Epidermal melanocyte (primary cell): Measurements from ENCODE around the gene SPAG8.

Experiments
- DNase-seq: peaks from one replicate; pipeline ENCODE4 v3.0.0; 2011; ENCODE audit warnings: low spot score; ENCODE audit not compliant: insufficient read length

SPAG8 gene

DNA sequence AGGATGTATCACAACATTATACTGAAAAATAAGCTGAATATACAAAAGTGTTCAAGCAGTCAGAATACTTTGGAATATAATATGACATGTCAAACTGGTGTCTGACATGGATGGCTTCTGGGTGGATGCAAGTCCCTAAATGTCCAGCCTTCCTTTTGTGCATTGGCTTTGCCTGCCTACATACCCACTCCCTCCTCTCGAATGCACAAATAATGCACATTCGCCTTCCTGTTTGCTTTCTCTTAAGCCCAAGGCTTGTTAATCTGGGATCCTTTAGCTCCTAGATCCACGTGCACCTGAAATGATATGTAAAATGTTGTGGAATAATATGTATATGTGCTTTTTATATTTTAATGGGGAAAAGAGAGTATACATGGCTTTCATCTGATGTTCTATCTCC, 33.6 kb downstream of the SPAG8 start:
- no peak for DNase-seq

DNA sequence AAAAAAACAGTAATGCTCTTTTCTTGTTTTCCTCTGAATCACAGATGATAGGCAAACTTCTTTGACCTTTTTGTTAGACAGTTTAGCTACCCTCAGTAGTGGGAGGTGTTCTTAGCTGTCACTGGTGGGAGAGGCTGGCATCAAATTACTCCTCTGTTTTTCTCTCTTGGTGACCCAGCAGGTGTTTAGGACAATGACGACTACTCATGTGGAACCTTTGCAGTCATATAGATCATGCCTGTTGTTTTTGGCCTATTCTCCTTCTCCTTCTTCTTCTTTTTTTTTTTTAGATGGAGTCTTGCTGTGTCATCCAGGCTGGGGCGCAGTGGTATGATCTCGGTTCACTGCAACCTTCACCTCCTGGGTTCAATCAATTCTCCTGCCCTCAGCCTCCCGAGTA, 36.0 kb downstream of the SPAG8 start:
- DNase-seq: no peak

DNA sequence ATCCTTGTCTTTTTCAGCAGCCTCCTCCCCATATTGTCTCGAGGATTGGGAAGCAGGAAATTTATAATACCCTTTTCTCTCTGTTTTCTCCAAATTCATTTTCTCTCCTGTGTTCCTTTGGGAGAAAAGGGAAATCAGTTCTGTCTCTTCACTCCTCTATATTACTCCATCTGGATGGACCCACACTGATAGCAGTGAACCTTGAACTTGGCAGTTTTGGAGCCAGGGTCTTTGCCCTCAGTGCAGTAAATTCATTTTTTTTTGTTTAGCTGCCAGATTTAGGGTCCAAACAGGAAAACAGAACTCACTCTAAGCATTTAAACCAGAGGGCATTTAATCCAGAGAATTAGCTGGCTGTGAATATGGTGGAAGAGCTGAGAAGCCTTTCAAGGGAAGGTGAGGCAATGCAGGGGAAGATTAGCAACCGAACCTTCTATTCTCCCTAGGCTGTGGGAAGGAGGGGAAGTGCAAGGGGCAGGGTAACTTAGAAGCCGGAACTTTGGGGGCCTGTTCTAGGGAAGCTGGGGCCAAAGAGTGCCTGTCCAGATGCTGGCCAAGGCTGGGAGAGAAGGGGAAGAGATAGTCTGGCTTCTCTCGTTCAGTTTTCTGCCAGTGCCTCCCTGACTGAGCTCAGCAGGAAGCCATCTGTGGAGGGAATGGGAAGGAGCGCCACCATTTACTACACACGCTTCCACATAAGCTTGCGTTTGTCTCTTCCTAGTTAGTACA, 37.0 kb downstream of the SPAG8 start:
- DNase-seq: no peak

DNA sequence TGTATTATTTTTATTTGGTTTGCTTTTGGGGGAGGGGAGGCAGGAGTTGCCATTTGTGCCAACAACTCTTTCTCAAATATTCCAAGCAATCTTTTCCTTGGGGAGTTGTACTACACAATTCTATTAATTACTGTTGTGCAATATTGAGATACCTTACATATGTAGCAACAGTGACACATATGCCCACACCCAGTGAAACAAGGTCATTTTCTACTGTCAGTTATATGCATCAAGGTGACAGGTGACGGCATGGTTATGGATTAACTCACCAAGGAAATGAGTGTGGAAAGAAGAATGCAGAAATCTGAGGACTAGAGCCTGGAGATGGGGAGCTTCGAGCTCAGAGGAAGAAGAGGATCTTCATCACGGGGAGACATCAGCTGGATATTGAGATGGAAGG, 40.1 kb downstream of the SPAG8 start:
- DNase-seq: no peak

DNA sequence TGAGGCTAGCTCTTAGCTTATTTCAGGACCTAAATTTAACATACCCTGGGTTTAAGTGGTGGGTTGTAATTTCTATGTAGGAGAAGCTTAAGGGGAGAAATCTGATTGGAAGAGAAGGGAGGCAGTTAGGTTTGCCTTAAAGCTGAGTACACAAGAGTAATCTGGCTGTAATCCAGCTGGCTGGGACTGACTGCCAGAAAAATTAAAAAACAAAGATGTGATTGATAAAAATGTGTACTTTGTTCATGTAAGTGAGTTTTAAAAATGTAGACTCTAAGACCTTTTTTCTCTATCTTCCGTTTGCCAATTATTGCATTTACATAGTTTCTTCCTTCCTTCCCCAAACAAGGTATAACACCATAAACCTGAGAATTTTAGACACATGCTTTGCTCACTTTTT, 40.5 kb downstream of the SPAG8 start:
- peak; percentile 35 for DNase-seq

DNA sequence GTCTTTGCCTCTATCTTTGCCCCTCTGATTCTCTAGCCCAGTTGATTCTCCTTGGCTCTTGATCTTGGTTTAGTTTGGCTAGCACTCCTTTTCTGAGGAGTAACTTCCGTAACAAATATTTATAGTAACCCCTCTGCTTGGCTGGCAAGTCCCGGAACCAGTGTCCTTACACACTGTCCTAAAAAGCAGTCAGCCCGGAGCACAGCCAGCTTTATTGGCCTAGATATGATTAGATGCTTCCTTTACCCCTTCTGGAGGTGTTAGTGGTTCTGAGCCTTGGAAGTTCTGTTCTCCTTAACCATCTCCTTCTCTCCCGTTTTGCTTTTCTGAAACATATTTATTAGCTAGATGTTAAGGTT, 41.0 kb downstream of the SPAG8 start:
- no peak for DNase-seq

DNA sequence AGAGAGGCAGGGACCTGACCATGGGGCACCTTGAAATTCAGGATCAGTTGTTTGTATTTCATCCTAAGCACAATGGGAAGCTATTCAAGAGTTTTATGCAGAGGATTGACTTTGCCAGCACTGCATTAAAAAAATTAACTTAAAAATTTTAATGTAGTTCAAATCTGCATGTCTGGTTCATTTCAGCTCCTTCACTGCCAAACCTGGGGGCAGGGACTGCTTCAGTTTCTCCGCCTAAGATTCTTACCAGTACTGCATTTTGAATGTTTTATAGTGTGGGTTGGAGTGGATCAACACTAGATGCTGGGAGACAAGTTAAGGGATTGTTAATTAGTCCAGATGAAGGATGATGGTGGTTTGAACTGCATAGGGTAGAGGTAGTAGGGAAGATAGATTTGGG, 42.3 kb downstream of the SPAG8 start:
- DNase-seq: no peak

DNA sequence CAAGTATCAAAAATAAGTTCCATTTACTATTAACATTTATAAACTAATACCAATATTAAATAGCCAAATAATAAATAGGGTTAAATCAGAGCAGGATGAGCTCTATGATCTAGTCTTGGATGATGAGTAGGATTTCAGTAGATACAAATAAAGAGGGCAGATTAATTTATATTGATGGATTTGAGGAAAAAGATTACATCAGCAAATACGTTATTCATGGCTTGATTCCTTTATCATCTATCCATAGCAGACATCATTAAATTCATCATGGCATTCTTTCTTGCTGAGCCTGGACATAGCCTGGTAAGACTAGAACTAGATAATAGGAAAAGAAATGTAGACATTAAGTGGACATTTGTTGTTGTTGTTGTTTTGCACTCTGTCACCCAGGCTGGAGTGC, 44.6 kb downstream of the SPAG8 start:
- no peak for DNase-seq

DNA sequence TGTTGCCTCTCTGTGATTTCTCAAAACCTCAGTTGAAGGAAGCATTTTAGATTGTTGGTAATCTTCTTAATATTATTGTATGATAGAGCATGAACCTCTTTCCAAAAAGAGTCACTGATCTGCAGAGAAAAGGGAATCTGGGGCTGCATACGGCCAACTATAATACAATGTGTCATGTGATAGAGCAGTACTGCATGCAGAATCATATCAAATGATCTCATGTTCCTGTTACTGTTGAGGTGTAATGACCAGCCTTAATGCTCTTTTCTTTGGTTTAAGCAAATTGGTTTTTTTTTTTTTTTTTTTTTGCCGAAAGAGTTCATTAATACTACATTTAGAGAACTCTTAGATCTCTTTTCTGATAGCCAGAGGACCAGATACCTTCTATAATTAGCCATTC, 45.1 kb downstream of the SPAG8 start:
- no peak for DNase-seq

DNA sequence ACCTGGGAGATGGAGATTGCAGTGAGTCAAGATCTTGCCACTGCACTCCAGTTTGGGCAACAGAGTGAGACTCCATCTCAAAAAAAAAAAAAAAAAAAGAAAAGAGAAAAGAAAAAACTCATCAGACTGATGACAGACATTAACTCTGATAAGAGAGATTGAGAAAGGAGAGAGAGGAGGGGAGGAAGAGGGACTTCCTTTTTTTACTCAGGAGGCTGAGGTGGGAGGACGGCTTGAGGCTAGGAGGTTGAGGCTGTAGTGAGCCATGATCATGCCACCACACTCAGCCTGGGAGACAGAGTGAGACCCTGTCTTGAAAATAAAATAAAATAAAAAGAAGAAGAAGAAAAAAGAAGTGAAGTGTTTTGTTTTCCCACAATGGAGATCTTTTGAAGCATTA, 48.3 kb downstream of the SPAG8 start:
- no peak for DNase-seq

DNA sequence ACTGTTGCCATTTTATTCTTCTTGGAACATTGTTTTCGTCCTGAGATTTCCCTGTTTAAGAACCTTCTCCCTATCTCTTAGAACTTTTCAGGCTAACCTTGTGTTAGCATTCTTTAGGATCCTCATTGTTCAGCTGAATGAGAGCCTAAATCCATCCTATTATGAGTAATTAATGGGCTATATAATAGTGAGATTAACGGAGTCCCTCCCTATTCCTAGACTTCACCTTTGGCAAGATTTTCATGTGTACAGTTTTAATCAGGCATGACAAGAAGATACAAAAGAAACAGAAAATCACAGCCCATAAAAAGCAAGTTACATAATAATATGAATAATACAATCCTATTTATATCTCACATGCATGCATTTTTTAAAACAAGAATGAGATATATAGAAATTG, 48.9 kb downstream of the SPAG8 start:
- DNase-seq: no peak

DNA sequence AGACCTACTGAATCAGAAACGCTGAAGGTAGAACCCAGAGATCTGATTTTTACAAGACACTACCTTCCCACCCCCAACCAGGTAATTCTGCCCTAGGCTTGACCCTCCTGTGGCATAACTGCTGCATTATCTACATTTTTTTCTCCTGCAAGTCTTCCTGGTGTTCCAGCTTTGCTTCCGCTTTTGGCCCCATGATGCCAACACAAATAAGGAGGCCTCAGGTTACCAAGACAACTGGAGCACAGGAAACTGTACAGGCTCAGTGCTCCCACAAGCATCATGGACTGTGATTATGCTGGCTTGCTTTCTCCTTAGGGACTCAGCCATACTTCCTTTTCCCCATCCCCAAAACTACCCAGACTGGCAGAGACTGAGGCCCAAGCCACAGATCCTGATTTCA, 51.4 kb downstream of the SPAG8 start:
- DNase-seq: no peak

DNA sequence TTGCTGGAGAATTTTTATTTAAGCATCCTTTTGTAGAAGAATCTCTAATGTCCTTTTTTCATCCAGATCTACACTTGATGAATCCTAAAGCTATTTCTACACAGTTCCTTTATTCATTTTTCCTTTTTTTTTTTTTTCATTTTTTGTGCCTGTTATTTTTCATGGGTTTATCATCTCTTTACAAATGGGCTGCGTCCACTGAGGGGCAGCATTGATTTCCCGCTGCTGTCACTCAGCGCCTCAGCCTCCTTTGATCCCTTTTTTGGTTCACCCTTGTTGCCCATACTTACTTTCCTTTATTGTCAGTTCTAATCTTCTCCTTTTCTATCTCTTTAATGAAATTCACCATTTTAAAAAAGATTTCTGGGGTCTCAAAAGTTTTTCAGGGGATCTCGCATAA, 52.3 kb downstream of the SPAG8 start:
- no peak for DNase-seq
